Sciatic nerve (tissue), 2 donors: ENCODE data around the gene HDAC4. TPM values are rescaled to one million over a fixed set of nuclear protein-coding genes. Genes with fewer than 3 reads are reported as not detected.

Experiments used
- ATAC-seq: fragments of 200-7000 bp; cut with Tn5 transposase; one replicate; pipeline ENCODE4 v1.9.1; 2020; ENCODE audit warnings: mild to moderate bottlenecking, moderate library complexity
- DNase-seq: peaks from one replicate; pipeline ENCODE4 v3.0.0-alpha.2; 2020; ENCODE audit warnings: low spot score
- intact Hi-C: fragments of 100-400 bp; cut with DNase I; formaldehyde crosslinking; loops from one replicate; pipeline ENCODE4 v1.14.2; 2022
- total RNA-seq: library from RNA; stranded (reverse); fragmentation: NEBNext Ultra II Directional; extraction: Animal tissue kit (Norgen Biotek cat#: 25700); gene quantifications from one replicate; pipeline ENCODE4 v1.2.1, GENCODE V29; 2021
- donor health status: DM: no; HTN: no; CAD: no.
- donor health status: DM: no; HTN: no; CAD: no.

The HDAC4 gene
- total RNA-seq, 1 donor from 2014 or later, result 99.5 TPM

- no peak for ATAC-seq
- intact Hi-C loops, result no loop called here
- DNase-seq, result no peak
These were observed 299.7 kb downstream of the HDAC4 start for GRCh38 chr2:239101071-239101470.

DNA sequence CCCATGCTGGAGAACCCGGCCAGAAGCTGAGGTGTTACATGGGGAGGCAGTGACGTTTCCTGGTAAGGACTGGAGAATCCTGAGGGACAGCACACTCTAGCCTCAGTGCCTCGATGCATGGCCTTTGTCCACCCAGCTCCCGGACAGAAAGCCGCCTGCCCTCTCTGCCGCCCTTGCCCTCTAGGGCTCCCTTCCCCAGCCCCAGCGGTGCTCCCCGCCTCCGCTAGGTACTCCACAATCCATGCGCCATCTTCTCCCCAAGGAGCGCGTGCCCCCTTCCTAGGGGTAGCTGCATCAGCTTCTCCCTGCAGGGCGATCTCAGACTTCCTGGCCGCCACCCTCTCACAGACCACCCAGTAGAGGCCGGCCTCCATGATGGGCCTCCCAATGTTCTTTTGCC lies 301.3 kb downstream of the HDAC4 start:
- intact Hi-C loops, result no loop called here
- ATAC-seq (no peak), DNase-seq (no peak)

DNA sequence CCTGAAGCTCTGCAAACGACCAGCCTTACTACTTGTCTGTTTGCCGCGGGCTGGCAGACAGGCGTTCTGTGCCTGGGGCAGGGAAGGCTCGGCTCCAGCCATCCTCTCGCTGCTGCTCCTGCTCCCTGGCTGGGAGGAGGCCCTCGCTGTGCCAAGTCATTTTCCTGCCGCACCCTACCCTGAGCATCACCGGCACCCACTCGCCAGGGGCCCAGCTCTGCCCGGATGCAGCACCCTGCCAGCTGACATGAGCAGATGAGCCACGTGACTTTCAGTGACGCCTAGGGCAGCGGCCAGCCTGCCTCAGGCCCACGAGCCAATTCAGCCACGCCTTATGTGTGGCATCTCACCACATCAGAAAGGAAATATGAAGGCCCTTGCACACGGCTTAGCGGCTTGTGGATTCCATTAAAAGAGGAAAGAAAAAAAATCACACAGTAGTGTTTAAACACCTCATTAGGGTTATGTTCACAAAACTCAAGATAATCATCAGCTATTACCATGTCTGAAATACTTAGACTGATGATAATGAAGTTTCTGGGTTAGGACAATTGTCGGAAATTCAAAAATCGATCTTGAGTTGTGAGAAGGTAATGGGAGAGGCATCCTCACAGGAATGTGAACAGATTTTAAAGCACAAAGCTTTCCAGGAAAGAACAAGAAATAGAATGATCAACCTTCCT lies 302.4 kb downstream of the HDAC4 start:
- DNase-seq, result no peak
- intact Hi-C loops, result no loop called here
- ATAC-seq, result no peak

DNA sequence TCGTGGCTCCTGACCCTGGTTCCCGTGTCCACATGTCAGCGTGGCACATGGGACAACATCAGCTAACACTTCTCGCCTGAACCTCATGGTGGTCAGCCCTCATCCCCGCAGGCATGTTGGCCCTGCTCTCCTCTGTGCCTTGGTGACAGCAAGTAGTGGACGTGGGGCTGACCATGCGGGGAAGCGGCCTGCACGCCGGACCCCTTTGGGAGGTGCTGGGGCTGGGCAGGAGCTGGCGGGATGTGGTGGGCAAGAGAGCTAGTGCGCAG lies 303.5 kb downstream of the HDAC4 start:
- intact Hi-C loops, result no loop called here
- ATAC-seq, result no peak
- no peak for DNase-seq

DNA sequence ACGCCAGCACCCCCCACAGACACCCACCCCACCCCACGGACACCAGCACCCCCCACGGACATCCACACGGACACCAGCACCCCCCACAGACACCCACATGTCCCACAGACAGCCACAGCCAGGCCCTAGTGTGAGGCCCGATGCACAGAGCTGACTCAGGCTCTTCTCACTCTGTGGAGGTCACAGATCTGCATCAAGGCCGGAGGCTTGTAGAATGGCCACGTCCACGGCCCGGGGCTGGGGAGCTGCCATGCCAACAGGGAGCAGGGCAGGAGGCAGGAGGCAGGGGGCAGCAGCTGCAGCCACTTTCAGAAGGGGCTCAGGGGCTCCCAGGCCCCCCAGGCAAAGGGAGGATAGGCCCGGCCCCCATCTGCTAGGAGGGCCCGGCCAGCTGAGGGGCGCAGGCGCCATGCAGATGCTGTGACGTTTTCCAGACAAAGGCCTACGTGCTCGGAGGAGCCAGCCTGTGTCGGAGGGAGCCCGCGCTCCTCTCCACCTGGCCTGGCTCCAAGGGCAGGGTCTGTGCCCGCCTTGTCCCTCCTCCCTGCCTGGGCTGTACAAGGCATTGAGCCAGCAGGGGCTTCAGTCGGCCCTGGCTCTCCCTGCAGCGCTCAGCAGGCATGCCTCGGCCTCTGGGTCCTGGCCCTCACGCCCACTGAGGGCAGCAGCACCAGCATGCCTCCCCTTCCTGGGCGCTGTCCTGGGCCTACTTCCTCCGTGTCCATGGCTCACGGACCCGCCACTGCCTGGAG lies 304.0 kb downstream of the HDAC4 start:
- ATAC-seq (no peak), DNase-seq (no peak)
- intact Hi-C loops, result no loop called here

DNA sequence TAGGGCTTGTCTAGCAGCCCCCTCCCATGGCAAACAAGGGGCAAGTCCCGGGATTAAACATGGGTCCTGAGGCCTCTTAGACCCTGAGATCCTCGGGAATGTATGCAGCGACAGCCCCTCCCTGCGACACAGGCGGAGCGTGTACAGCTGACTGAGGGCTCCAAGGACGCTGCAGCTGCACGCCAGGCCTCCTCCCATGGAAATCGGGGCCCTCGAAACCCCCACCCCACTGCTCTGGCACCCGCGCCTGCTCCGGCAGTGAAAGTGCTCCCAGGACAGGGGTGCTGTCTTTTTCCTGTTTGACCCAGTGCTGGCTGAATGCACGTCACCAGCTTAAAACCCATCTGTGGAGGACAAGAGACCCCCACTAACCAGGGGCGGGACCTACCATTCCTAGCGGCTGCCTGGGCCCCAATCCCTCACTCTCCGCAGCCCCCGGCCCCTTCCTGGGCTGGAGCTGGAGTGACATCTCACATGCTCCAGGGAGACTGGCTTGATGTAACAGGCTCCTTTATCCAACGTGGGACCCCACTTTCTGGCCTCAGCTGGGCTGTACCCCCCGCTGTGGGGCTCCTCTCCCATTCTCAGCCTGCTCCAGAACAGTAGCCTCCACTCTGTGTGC lies 305.2 kb downstream of the HDAC4 start:
- DNase-seq, result no peak
- peak; percentile 11 for ATAC-seq
- intact Hi-C loops, result no loop called here

DNA sequence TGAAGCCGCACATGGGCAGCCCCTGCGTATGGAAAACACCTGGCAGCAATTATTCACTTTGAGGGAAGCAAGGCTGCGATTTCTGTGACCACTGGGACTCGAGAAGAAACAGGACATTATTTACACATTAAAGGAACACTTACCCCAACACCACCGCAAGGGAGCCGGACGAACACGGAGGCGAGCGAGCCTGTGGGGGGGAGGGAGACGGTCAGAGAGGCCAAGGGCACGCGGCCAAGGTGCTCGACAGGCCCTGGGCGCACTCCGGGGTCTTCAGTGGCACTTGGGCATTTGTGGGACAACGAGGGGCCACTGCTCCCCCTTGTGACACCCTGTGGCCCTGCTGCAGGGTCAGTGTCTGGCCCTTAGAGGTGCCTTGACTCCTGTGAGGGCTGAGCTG lies 306.0 kb downstream of the HDAC4 start:
- peak; percentile 7 for ATAC-seq
- intact Hi-C loops, result no loop called here
- DNase-seq, result no peak

- intact Hi-C loops, result no loop called here
- no peak for ATAC-seq
These were observed 306.9 kb downstream of the HDAC4 start for GRCh38 chr2:239093952-239094351.

DNA sequence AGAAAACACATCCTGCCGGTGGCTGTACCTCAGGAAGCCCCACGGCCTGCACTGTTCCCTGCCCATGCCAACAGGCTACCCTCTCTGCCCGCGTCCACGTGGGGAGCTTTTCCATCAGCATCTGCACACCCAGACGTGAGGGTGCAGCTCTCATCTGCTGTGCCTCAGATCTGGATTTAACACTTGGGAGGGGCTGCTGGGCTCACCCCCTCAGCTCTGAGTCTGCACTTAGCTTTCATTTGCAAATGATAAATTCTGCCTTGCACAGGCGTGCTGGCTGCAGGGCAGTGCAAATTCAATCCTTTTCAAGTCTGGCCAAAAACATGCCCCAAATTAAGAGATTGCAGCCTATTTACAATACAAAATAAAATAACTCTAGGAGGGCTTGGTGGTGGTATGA lies 307.3 kb downstream of the HDAC4 start:
- ATAC-seq (no peak), DNase-seq (no peak)
- intact Hi-C loops, result no loop called here

More at GRCh38 chr2:239093952-239094351, 306.9 kb downstream of the HDAC4 start:
- DNase-seq, result no peak

GRCh38 chr2:239092571-239093294 lies 308.1 kb downstream of the HDAC4 start:
- ATAC-seq (no peak), DNase-seq (no peak)
- intact Hi-C loops, result no loop called here

DNA sequence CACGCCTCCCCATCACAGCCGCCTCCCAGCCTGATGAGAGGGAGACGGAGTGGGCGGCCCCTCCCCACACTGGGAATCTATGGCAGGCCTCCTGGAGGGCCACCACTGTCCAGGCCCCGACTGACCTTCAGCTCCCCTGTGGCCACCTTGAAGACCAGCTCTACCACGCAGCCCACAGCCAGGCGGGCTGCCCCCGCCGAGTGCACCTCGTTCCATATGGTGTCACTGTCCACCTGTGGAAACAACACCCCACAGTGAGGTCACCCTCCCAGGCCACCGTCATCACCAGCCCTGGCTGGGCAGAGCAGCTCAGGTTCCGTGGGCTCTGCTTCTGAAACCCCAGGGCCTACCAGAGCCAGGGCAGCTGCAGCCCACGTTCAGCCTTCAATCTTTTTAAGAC lies 310.9 kb downstream of the HDAC4 start:
- ATAC-seq (no peak), DNase-seq (no peak)
- intact Hi-C loops, result no loop called here

- DNase-seq (no peak), ATAC-seq (no peak)
- intact Hi-C loops, result no loop called here
These were observed 313.6 kb downstream of the HDAC4 start for GRCh38 chr2:239087046-239087710.

DNA sequence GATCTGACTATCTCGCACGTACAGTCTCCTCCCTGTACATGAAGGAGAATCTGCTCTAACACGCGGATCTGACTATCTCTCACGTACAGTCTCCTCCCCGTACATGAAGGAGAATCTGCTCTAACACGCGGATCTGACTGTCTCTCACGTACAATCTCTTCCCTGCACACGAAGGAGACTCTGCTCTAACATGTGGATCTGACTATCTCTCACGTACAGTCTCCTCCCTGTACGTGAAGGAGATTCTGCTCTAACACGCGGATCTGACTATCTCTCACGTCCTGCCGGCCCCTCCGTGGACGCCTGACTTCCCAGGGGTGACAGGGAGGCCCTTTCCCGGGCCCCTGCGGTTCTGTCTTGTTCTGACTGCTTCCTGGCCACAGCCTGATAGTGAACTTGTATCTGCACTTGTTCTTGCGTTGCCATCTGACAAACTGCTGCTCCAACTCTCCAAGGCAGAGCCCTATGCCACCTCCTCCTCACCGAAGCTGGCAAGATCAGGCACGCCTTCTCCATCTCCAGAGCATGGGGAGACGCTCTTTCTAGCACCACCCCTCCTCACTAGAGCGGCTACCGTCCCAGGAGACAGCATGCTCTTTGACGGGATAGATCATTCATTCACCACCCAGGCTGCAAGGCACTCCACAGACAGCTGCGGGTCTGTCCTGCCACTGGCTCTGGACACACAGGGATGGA lies 314.3 kb downstream of the HDAC4 start:
- DNase-seq (no peak), ATAC-seq (no peak)
- intact Hi-C loops, result no loop called here

DNA sequence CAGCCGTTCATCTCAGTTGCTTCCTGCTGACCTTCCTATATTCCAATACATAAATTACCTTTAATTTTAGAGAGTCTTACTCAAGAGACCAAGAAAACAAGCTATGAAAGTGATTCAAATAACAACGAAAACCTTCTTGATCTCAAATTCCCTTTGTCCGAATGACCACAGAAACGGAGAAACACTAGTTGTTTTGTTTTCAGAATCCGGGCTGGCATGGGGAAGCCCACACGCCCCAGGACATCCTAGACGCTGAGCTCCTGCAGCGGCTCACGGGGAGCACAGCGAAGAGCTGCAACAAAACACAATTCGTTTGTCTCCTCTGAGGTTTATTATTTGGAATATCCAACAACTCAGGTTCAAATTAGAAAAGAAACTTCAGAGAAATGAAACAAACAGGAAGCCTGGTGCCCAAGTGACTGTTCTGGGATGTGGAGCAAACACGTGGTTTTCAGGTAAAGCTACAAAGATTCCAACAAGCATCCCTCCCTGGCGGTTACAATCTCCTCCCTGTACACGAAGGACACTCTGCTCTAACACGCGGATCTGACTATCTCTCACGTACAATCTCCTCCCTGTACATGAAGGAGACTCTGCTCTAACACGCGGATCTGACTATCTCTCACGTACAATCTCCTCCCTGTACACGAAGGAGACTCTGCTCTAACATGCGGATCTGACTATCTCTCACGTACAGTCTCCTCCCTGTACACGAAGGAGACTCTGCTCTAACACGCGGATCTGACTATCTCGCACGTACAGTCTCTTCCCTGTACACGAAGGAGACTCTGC lies 315.4 kb downstream of the HDAC4 start:
- intact Hi-C loops, result no loop called here
- DNase-seq (no peak), ATAC-seq (peak; percentile 43)

DNA sequence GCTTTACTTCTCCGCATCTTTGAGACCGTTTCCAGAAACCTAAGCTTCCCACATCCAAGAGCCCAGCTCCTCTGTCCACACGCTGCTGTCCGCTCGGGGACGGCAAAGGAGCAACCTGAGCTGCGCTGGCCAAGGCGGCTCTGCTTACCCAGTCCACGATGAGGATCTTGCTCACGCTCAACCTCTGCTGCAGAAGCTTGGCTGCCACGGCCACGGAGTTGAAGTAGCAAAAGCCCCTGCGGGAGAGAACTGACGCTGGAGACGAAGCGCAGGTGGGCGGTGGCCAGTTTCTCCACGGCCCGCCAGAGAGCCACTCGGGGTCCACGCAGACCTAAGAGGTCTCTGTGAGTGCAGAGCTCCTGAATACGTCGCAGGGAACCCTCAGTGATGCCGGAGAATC lies 316.8 kb downstream of the HDAC4 start:
- DNase-seq (no peak), ATAC-seq (no peak)
- intact Hi-C loops, result no loop called here

GRCh38 chr2:239082425-239082824 lies 318.4 kb downstream of the HDAC4 start:
- intact Hi-C loops, result no loop called here

DNA sequence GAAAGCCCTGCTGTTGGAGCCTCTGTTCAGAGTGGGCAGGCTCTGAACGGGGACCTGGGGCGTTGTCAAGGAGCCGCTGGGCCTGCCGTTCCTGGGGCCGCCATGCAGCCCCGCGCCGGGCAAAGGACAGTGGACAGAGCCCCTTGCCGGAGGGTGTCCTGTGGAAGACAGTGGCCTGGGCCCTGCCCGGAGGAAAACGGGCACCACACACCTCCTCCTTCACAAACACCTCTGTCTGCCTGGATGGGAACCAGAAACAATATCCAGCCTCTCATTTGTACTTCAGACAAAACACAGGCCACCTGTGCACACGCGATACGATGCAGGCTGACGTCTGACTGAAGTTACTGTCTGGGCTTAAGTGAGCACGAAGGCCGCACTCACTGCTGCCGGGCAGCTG lies 319.2 kb downstream of the HDAC4 start:
- intact Hi-C loops, result no loop called here
- ATAC-seq (no peak), DNase-seq (no peak)

More at GRCh38 chr2:239082425-239082824, 318.4 kb downstream of the HDAC4 start:
- no peak for DNase-seq
- ATAC-seq, result no peak

GRCh38 chr2:239081046-239081445 lies 319.8 kb downstream of the HDAC4 start:
- DNase-seq, result no peak
- ATAC-seq, result no peak
- intact Hi-C loops, result no loop called here
